Measurements from ENCODE around the gene TP53I13. TPM values are rescaled to one million over a fixed set of nuclear protein-coding genes. Genes with fewer than 3 reads are reported as not detected.

Gene TP53I13
- total and polyA plus RNA-seq, 4 donors = 24.2 to 126 (median 61.4) TPM

DNA sequence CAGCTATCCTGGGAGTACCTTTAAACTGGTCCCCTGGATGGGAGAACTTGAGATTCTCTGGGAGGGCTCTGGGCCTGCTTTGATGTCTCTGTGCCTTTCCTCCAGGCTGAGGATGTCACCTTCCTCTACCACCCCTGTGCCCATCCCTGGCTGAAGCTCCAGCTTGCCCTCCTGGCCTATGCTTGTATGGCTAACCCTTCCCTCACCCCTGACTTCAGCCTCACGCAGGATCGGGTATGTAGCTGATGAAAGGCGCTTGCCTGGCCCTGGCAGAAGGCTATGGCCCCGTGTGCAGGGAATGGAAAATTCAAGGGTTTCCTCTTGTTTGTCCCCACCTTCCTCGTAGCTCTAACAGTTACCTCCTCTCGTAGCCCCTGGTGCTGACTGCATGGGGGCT is 3.0 kb downstream of the TP53I13 start:
- Histone ChIP-seq H3K27ac (ENCODE audit: low read depth in 1 of 2, low read length in 1 of 2) (no peak overlapping the region), H3K4me3 (no peak overlapping the region), H3K9me3 (ENCODE audit: control insufficient read depth in 4 of 4, insufficient read depth in 3 of 4, low read length in 3 of 4) (no peaks in the 10 kb centered on the region), H3K27me3 (ENCODE audit: control insufficient read depth in 3 of 3, insufficient read depth in 3 of 3, low read length in 2 of 3) (no peaks in the 10 kb centered on the region), H3K9ac (ENCODE audit: insufficient read depth in 1 of 2, low read length in 2 of 2) (no peak overlapping the region), H3K36me3 (ENCODE audit: control insufficient read depth in 4 of 4, insufficient read depth in 4 of 4, low read length in 4 of 4) (peaks cover 3 to 33% (median 16%) of the 10 kb centered on the region in 4 donors), H3K4me1 (ENCODE audit: control insufficient read depth in 5 of 5, insufficient read depth in 5 of 5, low read length in 5 of 5) (peaks cover 0 to 24% (median 6%) of the 10 kb centered on the region in 5 donors)
- 92 to 97% methylated on average over 6 of the region's 6 CpGs for WGBS, 2 donors
- TF ChIP-seq, protein P1, sequence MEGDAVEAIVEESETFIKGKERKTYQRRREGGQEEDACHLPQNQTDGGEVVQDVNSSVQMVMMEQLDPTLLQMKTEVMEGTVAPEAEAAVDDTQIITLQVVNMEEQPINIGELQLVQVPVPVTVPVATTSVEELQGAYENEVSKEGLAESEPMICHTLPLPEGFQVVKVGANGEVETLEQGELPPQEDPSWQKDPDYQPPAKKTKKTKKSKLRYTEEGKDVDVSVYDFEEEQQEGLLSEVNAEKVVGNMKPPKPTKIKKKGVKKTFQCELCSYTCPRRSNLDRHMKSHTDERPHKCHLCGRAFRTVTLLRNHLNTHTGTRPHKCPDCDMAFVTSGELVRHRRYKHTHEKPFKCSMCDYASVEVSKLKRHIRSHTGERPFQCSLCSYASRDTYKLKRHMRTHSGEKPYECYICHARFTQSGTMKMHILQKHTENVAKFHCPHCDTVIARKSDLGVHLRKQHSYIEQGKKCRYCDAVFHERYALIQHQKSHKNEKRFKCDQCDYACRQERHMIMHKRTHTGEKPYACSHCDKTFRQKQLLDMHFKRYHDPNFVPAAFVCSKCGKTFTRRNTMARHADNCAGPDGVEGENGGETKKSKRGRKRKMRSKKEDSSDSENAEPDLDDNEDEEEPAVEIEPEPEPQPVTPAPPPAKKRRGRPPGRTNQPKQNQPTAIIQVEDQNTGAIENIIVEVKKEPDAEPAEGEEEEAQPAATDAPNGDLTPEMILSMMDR (IDR thresholded peaks at IDR 0.05; ENCODE audit: control extremely low read depth, extremely low read depth) = no peak
- ATAC-seq (ENCODE audit: insufficient read depth, low FRiP score) (no peak), DNase-seq (no peak)

DNA sequence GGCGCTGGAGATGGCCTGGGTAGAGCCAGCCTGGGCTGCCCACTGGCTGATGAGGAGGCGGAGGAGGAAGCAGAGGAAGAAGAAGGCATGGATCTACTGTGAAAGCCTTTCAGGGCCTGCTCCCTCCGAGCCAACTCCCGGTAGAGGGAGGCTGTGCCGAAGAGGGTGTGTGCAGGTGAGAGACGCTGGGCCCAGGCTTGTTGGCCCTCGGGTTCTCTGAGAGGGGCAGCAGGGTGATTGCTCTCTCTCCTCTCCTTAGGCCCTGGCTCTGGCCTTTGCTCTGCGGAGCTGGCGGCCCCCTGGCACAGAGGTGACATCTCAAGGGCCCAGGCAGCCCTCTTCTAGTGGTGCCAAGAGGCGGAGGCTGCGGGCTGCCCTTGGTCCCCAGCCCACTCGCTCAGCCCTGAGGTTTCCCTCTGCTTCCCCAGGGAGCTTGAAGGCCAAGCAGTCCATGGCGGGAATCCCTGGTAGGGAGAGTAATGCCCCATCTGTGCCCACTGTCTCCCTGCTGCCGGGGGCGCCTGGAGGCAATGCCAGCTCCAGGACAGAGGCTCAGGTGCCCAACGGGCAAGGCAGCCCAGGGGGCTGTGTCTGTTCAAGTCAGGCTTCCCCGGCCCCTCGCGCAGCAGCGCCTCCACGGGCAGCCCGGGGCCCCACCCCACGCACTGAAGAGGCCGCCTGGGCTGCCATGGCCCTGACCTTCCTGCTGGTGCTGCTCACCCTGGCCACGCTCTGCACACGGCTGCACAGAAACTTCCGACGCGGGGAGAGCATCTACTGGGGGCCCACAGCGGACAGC is 3.6 kb downstream of the TP53I13 start:
- H3K4me3 ChIP-seq = no peak overlapping the region
- no peak overlapping the region for H3K27ac ChIP-seq (ENCODE audit: low read depth in 1 of 2, low read length in 1 of 2)
- H3K36me3 ChIP-seq (ENCODE audit: control insufficient read depth in 4 of 4, insufficient read depth in 4 of 4, low read length in 4 of 4) = peaks cover 3 to 39% (median 18%) of the 10 kb centered on the region in 4 donors
- no peaks in the 10 kb centered on the region for H3K9me3 ChIP-seq (ENCODE audit: control insufficient read depth in 4 of 4, insufficient read depth in 3 of 4, low read length in 3 of 4)
- peaks cover 0 to 22% (median 6%) of the 10 kb centered on the region in 5 donors for H3K4me1 ChIP-seq (ENCODE audit: control insufficient read depth in 5 of 5, insufficient read depth in 5 of 5, low read length in 5 of 5)
- TF ChIP-seq, protein P1 (IDR thresholded peaks at IDR 0.05; ENCODE audit: control extremely low read depth, extremely low read depth) = no peak
- whole genome bisulfite sequencing, 2 donors = 64 to 67% methylated on average over 28 to 30 of the region's 30 CpGs
- DNase-seq (no peak), ATAC-seq (ENCODE audit: insufficient read depth, low FRiP score) (no peak)
- no peaks in the 10 kb centered on the region for H3K27me3 ChIP-seq (ENCODE audit: control insufficient read depth in 3 of 3, insufficient read depth in 3 of 3, low read length in 2 of 3)
- no peak overlapping the region for H3K9ac ChIP-seq (ENCODE audit: insufficient read depth in 1 of 2, low read length in 2 of 2)

DNA sequence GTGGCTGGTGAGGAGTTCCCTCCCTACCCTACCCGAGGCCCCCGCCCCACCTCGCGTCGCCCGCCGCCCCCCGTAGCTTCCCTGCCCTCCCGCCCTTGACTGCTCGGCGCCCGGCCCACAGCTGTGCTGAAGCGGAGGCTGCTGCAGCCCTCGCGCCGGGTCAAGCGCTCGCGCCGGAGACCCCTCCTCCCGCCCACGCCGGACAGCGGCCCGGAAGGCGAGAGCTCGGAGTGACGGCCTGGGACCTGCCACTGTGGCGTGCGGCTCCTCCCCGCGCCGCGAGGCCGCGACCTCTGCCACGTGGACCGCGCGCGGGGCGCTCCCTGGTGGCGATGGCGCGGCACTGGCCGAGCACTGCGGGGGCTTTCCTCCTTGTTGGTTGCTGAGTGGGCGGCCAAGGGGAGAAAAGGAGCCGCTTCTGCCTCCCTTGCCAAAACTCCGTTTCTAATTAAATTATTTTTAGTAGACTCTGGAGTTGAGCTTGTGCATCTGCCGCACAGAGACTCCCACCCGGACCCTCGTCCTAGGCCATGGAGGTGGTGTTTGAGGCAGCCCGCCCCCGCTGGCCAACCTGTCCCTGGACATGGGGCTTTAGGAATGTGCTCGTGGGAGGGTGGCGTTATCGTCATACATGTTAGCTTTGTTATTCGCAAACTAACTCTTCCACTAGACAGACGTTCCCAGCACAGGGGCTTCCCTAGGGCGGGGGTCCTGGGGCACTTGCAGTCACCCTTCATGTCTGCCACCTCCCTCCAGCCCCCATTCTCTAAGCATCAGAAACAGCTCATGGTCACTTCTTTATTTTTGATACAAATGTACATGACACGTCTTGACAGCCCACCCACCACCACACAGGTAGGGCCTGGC is 4.4 kb downstream of the TP53I13 start:
- peaks cover 3 to 46% (median 18%) of the 10 kb centered on the region in 4 donors for H3K36me3 ChIP-seq (ENCODE audit: control insufficient read depth in 4 of 4, insufficient read depth in 4 of 4, low read length in 4 of 4)
- H3K9ac ChIP-seq (ENCODE audit: insufficient read depth in 1 of 2, low read length in 2 of 2) = no peak overlapping the region
- H3K9me3 ChIP-seq (ENCODE audit: control insufficient read depth in 4 of 4, insufficient read depth in 3 of 4, low read length in 3 of 4) = no peaks in the 10 kb centered on the region
- no peak overlapping the region for H3K27ac ChIP-seq (ENCODE audit: low read depth in 1 of 2, low read length in 1 of 2)
- DNase-seq = peak; percentile 53 to 58 (median 58)
- peaks cover 0 to 22% (median 6%) of the 10 kb centered on the region in 5 donors for H3K4me1 ChIP-seq (ENCODE audit: control insufficient read depth in 5 of 5, insufficient read depth in 5 of 5, low read length in 5 of 5)
- no peak overlapping the region for H3K4me3 ChIP-seq
- WGBS, 2 donors = 35 to 39% methylated on average over 53 to 62 of the region's 62 CpGs
- TF ChIP-seq, protein P1 (IDR thresholded peaks at IDR 0.05; ENCODE audit: control extremely low read depth, extremely low read depth) = no peak
- no peaks in the 10 kb centered on the region for H3K27me3 ChIP-seq (ENCODE audit: control insufficient read depth in 3 of 3, insufficient read depth in 3 of 3, low read length in 2 of 3)
- no peak for ATAC-seq (ENCODE audit: insufficient read depth, low FRiP score)

Data from lung (tissue), 12 donors.